Forelimb muscle (tissue), 1 donor: ENCODE results near the gene LEUTX. TPM values are rescaled to one million over a fixed set of nuclear protein-coding genes. Genes with fewer than 3 reads are reported as not detected.
"Not testable (repeated sequence)": the region's sequence is repeated elsewhere in the genome, so short reads cannot be mapped to it uniquely, and the experiment has no call there.

Experiments used
- DNase-seq: peaks from one replicate; pipeline ENCODE4 v3.0.0-alpha.2; 2013; ENCODE audit warnings: low read depth
- polyA plus RNA-seq: library from polyadenylated mRNA; unstranded; fragments of 120-200 nt; gene quantifications from one replicate; pipeline ENCODE4 v1.2.1, GENCODE V29; 2013; ENCODE audit not compliant: insufficient read length

LEUTX gene
- polyA plus RNA-seq, 1 donor, result not detected

DNA sequence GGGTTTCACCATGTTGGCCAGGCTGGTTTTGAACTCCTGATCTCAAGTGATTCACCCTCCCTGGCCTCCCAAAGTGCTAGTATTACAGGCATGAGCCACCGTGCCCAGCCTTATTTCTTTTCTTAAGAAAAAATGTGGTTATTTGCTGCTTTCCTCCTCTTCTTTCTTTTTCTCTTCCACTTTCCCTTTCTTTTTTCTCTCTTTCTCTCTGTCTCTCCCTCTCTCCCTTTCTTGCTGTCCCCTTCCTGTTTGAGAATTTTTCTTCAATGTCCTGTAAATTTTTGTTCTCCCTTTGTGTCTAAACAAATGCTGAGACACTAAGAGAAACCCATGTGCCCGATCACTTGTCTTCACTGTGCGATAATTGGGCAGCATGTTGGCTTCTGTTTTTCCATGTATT is 2.2 kb downstream of the LEUTX start:
- no peak for DNase-seq

DNA sequence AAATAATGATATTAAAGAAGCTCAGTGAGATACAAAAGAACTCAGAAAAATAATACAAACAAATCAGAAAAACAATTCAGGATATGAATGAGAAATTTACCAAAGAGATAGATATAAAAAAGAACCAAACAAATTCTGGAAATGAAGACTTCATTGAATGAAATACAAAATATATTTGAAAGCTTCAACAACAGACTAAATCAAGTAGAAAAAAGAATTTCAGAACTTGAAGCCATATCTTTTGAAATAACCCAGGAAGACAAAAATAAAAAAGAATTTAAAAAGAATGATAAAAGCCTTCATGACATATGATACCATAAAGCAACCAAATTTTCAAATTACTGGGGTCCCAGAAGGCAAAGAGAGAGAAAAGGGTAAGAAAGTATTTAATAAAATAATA is 9.6 kb downstream of the LEUTX start:
- no peak for DNase-seq

DNA sequence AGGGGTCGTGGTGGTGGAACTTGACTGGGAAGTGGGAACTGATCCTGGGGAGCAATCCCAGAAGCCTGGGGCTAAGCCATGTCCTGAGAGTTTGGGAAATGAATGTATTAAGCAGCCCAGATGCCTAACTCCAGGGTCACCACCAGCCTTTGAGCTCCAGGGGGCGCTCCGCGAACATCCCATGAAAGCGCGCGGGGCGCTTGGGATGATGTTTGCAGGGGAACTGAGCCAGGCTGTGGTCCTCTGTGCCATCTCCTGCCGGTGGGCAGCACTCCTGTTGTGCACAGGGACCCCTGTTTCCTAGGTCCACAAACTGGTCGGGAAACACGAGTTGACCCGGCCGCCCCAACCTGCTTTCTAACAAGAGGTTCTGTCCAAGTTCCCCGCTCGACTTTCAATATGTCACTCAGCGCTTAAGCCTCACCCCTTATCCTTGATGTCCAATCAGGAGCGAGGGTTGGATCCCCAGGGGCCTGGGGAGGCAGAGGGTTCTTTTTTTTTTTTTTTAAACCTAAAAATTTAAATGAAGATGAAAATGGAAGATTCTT is 14.4 kb downstream of the LEUTX start:
- peak; percentile 31 for DNase-seq

DNA sequence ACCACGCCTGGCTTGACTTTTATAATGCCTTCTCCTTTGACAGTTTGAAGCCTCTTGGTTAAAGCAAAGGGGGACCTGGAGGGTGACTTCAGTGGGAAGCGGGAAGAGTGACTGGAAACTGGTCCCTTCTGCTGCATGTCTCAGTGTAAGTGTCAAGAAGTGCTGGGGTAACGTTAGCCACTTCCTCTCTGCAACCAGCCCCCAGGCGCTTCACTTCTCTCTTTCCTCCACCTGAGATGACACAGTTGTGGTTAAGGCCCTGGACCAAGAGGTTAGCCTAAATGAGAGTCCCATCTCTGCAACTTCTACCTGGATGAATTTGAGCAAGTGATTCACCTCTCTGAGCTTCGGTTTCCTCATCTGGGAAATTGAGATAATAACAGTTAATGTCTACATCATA is 16.3 kb downstream of the LEUTX start:
- no peak for DNase-seq

DNA sequence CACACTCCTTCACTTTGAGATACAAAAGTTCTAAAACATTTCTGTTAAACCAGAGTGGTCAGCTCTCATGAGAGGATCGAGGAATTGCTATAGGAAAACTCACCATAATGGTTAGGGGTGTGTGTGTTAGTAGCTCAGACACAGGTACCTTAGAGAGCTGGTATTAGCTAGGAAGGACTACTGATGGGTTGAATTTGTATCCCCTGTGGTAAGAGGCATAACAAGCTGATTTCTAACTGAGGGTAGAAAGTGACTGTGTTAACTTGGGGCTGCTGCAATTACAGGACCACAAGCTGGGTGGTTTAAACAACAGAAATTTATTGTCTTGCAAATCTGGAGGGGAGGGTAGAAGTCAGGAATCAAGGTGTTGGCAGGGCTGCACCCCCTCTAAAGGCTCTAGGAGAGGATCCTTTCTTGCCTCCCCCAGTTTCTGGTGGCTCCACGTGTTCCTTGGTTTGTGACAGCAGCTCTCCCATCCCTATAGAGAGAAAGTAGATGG is 17.4 kb downstream of the LEUTX start:
- no peak for DNase-seq

DNA sequence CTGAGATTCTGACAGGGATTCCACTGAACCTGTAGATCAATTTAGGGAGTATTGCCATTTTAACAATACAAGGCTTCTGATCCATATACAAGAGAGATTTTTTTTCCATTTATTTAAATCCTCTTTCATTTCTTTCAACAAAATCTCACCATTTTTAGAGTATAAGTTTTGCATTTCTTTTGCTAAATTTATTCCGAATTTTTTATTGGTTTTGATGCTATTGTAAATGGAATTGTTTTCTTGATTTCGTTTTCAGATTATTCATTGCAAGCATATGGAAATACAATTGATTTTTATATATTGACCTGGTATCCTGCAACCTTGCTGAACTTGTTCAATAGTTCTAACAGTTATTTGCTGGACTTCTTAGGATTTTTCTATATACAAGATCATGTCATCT is 18.4 kb downstream of the LEUTX start:
- DNase-seq, result no peak

GRCh38 chr19:39802958-39803357 is 24.3 kb downstream of the LEUTX start:
- no peak for DNase-seq

DNA sequence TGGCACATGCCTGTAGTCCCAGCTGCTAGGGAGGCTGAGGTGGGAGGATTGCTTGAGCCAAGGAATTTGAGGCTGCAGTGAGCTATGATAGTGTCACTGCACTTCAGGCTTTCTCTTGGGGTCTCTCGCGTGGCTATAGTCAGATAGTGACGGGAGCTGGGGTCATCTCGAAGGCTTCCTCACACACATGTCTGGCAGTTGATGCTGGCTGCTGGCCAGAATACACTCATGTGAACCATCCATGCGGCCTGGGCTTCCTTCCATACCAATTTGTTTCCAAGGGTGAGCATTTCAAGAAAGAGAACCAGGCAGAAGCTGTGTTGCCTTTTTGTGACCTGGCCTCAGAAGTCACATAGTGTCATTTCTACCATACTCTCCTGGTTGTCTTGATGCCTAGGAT is 26.4 kb downstream of the LEUTX start:
- no peak for DNase-seq

DNA sequence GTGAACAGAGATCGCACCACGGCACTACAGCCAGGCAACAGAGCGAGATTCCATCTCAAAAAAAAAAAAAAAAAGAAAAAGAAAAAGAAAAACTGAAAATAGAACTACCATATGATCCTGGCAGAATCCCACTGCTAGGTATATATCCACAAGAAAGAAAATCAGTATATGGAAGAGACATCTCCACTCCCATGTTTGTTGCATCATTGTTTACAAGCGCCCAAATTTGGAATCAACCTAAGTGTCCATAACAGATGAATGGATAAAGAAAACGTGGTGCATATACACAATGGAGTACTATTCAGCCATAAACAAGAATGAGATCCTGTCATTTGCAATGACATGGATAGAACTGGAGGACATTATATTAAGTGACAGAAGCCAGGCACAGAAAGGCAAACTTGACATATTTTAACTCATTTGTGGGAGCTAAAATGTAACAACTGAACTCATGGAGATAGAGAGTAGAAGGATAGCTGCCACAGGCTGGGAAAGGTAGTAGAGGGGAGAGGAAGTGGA is 29.3 kb downstream of the LEUTX start:
- no peak for DNase-seq

DNA sequence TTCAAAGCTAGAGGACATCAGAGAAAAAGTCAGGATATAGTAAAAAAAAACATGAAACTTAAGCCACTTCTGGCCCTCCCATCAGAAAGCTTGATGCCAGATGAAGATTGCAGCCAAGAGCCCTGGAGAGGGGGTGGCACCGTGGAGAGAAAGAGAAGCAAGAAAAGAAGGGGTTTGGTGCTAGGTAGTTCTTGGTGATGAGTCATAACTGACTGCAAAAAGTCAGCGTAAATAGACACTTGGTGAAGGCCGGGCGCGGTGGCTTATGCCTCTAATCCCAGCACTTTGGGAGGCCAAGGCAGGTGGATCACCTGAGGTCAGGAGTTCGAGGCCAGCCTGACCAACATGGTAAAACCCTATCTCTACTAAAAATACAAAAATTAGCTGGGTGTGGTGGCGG is 30.0 kb downstream of the LEUTX start:
- not testable (repeated sequence) for DNase-seq

GRCh38 chr19:39809368-39809767 is 30.7 kb downstream of the LEUTX start:
- DNase-seq, result no peak

DNA sequence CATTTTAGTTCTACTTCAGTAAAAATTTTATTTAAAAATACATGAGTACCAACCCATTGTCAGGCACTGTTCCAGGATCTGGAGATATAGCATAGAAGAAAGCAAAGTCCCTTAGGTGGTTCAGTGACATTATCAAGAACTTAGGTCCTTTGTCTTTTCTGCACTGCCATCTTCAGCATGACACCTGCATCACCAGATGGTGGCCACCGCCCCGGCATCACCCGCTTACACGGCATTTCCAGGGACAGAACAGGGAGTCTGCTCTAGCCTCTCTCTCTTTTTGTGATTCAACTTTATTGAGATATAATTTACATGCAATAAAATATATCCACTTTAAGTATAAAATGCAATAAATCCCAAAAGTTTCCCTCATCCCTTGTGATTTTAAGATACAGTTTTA is 31.8 kb downstream of the LEUTX start:
- no peak for DNase-seq

DNA sequence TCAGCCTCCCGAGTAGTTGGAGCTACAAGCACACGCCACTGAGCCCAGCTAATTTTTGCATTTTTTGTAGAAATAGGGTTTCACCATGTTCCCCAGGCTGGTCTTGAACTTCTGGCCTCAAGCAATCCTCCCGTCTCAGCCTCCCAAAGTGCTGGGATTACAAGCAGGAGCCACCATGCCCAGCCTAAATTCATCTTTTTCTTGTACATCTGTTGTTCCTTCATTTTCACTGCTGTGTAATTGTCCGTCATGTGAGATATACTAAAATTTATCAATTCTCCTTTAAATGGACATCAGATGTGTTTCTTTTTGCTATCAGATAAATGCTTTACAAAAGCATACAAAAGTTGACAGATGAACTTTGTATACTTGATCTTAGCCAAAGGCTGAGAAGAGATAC is 32.4 kb downstream of the LEUTX start:
- DNase-seq, result no peak

GRCh38 chr19:39813264-39813993 is 34.8 kb downstream of the LEUTX start:
- no peak for DNase-seq

DNA sequence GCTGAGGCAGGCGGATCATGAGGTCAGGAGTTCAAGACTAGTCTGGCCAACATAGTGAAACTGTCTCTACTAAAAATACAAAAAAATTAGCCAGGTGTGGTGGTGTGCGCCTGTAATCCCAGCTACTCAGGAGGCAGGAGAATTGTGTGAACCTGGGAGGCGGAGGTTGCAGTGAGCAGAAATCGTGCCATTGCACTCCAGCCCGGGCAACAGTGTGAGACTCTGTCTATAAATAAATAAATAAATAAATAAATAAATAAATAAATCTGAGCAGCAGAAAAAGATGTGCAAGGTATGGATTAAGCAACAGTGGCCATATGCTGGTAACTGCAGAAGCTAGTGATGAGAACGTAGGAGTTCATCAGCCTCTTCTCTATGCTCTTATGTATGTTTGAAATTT is 35.5 kb downstream of the LEUTX start:
- DNase-seq, result not testable (repeated sequence)

DNA sequence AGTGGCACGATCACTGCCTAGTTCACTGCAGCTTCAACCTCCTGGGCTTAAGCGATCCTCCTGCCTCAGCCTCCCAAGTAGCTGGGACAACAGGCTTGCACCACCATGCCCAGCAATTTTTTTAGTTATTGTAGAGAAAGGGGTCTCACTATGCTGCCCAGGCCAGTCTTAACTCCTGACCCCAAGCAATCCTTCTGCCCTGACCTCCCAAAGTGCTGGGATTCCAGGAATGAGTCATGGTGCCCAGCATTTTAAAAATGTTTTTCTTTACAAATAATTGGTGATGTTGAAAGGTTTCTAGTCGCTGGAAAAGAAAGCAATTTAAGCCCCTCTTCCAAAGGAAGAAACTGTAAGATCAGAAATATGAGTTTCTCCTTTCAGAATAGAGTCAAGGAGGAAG is 35.9 kb downstream of the LEUTX start:
- no peak for DNase-seq

GRCh38 chr19:39816287-39817048 is 37.8 kb downstream of the LEUTX start:
- no peak for DNase-seq

- no peak for DNase-seq
Measured at GRCh38 chr19:39817888-39818561, 39.4 kb downstream of the LEUTX start.

GRCh38 chr19:39818626-39819097 is 40.0 kb downstream of the LEUTX start:
- DNase-seq, result no peak

DNA sequence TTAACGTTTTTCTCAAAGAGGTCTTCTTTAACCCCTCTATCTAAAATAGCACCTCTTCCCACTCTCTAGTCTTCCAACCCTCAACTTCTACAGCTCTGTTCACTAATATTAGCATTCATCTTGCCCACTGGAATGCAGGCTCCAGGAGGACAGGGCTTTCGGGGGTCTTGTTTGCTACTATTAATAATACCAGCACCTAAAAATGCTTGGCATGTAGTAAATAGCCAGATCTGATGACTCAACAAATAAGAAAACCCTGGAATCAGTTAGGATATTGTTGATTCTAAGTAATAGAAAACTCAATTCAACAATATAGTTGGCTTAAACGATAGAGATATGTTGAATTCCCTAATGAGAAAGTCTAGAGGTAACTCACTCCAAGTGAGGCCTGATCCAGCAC is 41.1 kb downstream of the LEUTX start:
- DNase-seq, result no peak

GRCh38 chr19:39820696-39821095 is 42.0 kb downstream of the LEUTX start:
- no peak for DNase-seq

GRCh38 chr19:39823686-39824085 is 45.0 kb downstream of the LEUTX start:
- DNase-seq, result no peak
